ENCODE data around the gene KRTAP29-1.

GRCh38 chr17:41265078-41265477 is 37.6 kb downstream of the KRTAP29-1 start, which contains the start of gene KRTAP9-6:
- TF ChIP-seq ZNF18 (tag by site-specific recombination; IDR thresholded peaks at IDR 0.05) (no peak), CTCF (tag by site-specific recombination; IDR thresholded peaks at IDR 0.05) (no peak), KLF7 (tag by site-specific recombination; IDR thresholded peaks at IDR 0.05; ENCODE audit: borderline replicate concordance) (no peak), ZBTB17 (tag by site-specific recombination; IDR thresholded peaks at IDR 0.05) (no peak), ZNF510 (tag by site-specific recombination; IDR thresholded peaks at IDR 0.05; ENCODE audit: insufficient replicate concordance) (no peak)

Data from HEK293 (cell line).